Spleen (tissue), 13 donors: ENCODE measurements around the gene TCF7. TPM values are rescaled to one million over a fixed set of nuclear protein-coding genes. Genes with fewer than 3 reads are reported as not detected.
A peak's percentile ranks its signal among the peaks of the same experiment; 100 is the strongest.

ENCODE experiments used
- DNase-seq: peaks from one replicate; pipeline ENCODE4 v3.0.0-alpha.2; 2020
- H3K27ac ChIP-seq, 8 donors: fragments of 200-600 bp; sonication (generic) in 7 of 8; 1 replicate in 4 of 8; 2 replicates in 4 of 8; pipeline versions ENCODE4 v1.5.0 to v1.8.0; 2016 to 2021; ENCODE audit warnings: inconsistent platforms in 4 of 8, mild to moderate bottlenecking in 4 of 8, moderate library complexity in 1 of 8
- H3K27me3 ChIP-seq, 7 donors: fragments of 200-600 bp; sonication (generic) in 6 of 7; replicated peaks in 1 of 7; 1 replicate in 4 of 7; 2 replicates in 3 of 7; pipeline versions ENCODE4 v1.5.0 to v1.8.0; 2016 to 2021; ENCODE audit warnings: inconsistent platforms in 3 of 7, mild to moderate bottlenecking in 1 of 7
- H3K36me3 ChIP-seq, 6 donors: fragments of 200-600 bp; sonication (generic) in 5 of 6; 1 replicate in 4 of 6; 2 replicates in 2 of 6; pipeline versions ENCODE4 v1.5.0 to v1.8.0; 2016 to 2021; ENCODE audit warnings: inconsistent platforms in 2 of 6
- H3K4me1 ChIP-seq, 6 donors: fragments of 200-600 bp; sonication (generic) in 5 of 6; 1 replicate in 3 of 6; 2 replicates in 3 of 6; pipeline versions ENCODE4 v1.5.0 to v1.8.0; 2016 to 2021; ENCODE audit warnings: inconsistent platforms in 3 of 6
- H3K4me3 ChIP-seq, 8 donors: fragments of 200-600 bp; sonication (generic) in 7 of 8; 1 replicate in 4 of 8; 2 replicates in 4 of 8; pipeline versions ENCODE4 v1.5.0 to v1.8.0; 2016 to 2021; ENCODE audit warnings: inconsistent platforms in 4 of 8, mild to moderate bottlenecking in 4 of 8, moderate library complexity in 2 of 8
- H3K9me3 ChIP-seq, 8 donors: fragments of 200-600 bp; sonication (generic) in 7 of 8; 1 replicate in 4 of 8; 2 replicates in 4 of 8; pipeline versions ENCODE4 v1.5.0 to v1.8.0; 2016 to 2021; ENCODE audit warnings: inconsistent platforms in 4 of 8
- POLR2A ChIP-seq, 3 donors: fragments of 450-650 bp; IDR thresholded peaks; one replicate each; pipeline ENCODE4 v1.5.1; 2017; ENCODE audit warnings: antibody characterized with exemption in 3 of 3, mild to moderate bottlenecking in 1 of 3
- POLR2AphosphoS5 ChIP-seq, 3 donors: sonication (generic); formaldehyde crosslinking; IDR thresholded peaks; one replicate each; pipeline ENCODE4 v1.5.1; 2017; ENCODE audit warnings: antibody characterized with exemption in 3 of 3
- WGBS, 5 donors: extraction: QIAGEN DNeasy Blood & Tissue Kit in 3 of 5; methylation state at CpG; one replicate each; pipeline versions ENCODE4 v1.1.5 to v1.1.7; 2013 to 2018; 5-methylcytosine and 5-hydroxymethylcytosine counted together
- intact Hi-C: fragments of 100-400 bp; cut with DNase I; formaldehyde crosslinking; loops from one replicate; pipeline ENCODE4 v1.15.0; 2023; ENCODE audit warnings: low total_unique reads
- long read RNA-seq, 2 donors: transcript quantifications; one replicate each; lab custom pipeline, GENCODE V29; 2026
- polyA plus RNA-seq, 3 donors: library from polyadenylated mRNA; stranded (reverse); fragments of 200-250 nt; gene quantifications; one replicate each; pipeline ENCODE4 v1.2.1, GENCODE V29; 2013
- total RNA-seq, 7 donors: library from RNA; depleted of rRNA in 3 of 7; stranded (reverse); fragments of >200 nt in 3 of 7; fragmentation: NEBNext Ultra II Directional in 4 of 7; extraction: Animal tissue kit (Norgen Biotek cat#: 25700) in 4 of 7; gene quantifications; one replicate each; pipeline versions ENCODE4 v1.1.0 to v1.2.1, GENCODE V29; 2016 to 2021
- TF ChIP-seq, protein P1 (sequence below), 11 experiments: fragments of 200-600 bp in 7 of 11; fragments of 450-650 bp in 4 of 11; sonication (generic) in 4 of 11; IDR thresholded peaks in 8 of 11; conservative IDR thresholded peaks in 3 of 11; 1 replicate in 7 of 11; 2 replicates in 4 of 11; pipeline versions ENCODE4 v1.4.0 to v1.8.0; 2016 to 2021; ENCODE audit warnings: antibody characterized with exemption in 11 of 11, inconsistent platforms in 4 of 11, mild to moderate bottlenecking in 1 of 11
- donor health status: healthy with polysubstance abuse.
- donor health status: DM: no; HTN: no; CAD: no; lungs with moderate emphysema.
- donor health status: DM: no; HTN: no; CAD: no.
- donor health status: Bipolar disorder and iron deficiency.
- donor health status: healthy.
- donor health status: DM: no; HTN: no; CAD: no.
- donor health status: DM: yes; HTN: yes; CAD: no.

TCF7 gene
- total RNA-seq: 10 to 100 TPM; 29.0 to 88.3 (median 53.7) TPM
- polyA plus RNA-seq: 10 to 100 TPM; 13.7 to 24.3 (median 18.1) TPM
- long read RNA-seq, donor 1, partial matches to known transcripts: 0 of 3 reads
- long read RNA-seq, donor 1, other reads (novel, unspliced or antisense): 0 of 3 reads
- long read RNA-seq, donor 2, partial matches to known transcripts: 456 of 512 reads
- long read RNA-seq, donor 2, other reads (novel, unspliced or antisense): 53 of 512 reads

DNA sequence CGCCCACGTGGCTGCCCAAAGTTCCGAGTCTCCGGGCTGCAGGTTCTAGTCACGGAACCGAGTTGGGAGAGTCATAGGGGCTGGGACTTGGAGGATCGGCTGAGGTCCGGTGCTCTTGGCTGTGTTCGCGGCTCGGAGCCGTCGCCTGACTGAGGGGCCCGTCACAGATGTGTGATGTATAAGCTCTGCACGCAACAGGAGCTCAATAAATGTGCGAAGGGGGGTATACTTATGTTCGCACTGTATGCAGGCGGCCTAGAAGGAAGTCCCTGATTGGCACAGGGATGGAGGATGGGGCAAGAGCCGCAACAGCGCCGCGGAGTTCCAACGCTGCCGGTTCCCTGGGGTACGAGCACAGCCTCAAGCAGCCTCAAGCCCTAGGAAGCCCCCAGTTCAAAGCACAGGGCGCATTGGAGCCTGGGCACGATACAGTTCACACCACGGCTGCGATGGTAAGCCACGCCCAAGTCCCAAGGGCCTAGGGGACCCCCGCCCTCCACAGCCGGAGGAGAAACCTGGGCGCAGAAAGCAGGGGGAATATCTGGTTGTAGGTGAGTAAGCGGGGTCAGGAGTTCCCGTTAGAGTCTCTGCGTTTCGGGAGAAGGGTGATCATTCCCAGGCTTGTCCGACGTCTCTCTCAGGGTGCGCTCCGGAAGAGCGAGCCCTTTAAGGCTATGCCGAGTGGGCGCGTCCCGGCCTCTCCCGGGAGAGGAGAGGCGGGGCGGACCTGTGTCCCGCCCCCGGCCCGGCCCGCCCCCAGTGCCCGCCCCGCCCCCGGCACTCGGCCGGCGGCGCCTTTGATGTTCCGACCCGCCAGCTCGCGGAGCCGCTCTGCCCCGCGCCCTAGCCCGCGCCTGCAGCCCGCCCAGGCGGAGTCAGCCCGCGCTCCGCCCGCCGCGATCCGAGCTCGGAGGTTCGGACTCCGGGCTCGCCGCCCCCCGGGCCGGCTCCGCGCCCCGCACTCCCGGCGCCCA, at the start of gene TCF7:
TSS of gene TCF7 (plus strand) at position 780 of the 974 bp plus-strand sequence. CDS start 226 bp downstream, outside the sequence.
- H3K4me3 ChIP-seq: peak within 1 kb of the TSS; percentile 38 to 91 (median 66)
- H3K27ac ChIP-seq: peak within 1 kb of the TSS; percentile 3 to 88 (median 74)
- peak; percentile 64 to 87 (median 73) for TF ChIP-seq POLR2AphosphoS5 (IDR thresholded peaks at IDR 0.05)
- TF ChIP-seq, protein P1, sequence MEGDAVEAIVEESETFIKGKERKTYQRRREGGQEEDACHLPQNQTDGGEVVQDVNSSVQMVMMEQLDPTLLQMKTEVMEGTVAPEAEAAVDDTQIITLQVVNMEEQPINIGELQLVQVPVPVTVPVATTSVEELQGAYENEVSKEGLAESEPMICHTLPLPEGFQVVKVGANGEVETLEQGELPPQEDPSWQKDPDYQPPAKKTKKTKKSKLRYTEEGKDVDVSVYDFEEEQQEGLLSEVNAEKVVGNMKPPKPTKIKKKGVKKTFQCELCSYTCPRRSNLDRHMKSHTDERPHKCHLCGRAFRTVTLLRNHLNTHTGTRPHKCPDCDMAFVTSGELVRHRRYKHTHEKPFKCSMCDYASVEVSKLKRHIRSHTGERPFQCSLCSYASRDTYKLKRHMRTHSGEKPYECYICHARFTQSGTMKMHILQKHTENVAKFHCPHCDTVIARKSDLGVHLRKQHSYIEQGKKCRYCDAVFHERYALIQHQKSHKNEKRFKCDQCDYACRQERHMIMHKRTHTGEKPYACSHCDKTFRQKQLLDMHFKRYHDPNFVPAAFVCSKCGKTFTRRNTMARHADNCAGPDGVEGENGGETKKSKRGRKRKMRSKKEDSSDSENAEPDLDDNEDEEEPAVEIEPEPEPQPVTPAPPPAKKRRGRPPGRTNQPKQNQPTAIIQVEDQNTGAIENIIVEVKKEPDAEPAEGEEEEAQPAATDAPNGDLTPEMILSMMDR (IDR thresholded peaks at IDR 0.05 in 8 of 11, conservative IDR thresholded peaks at IDR 0.05 in 3 of 11): no peak
- H3K36me3 ChIP-seq: no peaks in the 10 kb centered on the region
- WGBS, 5 donors: 1 to 7% (median 2%) methylated on average over 29 to 90 of the region's 90 CpGs
- peak; percentile 94 for DNase-seq
- H3K4me1 ChIP-seq: peaks cover 10 to 82% (median 48%) of the 10 kb centered on the region in 6 donors
- H3K9me3 ChIP-seq: no peaks in the 10 kb centered on the region
- peaks cover 0 to 51% (median 17%) of the 10 kb centered on the region in 7 donors for H3K27me3 ChIP-seq
- intact Hi-C loops: no loop called here

DNA sequence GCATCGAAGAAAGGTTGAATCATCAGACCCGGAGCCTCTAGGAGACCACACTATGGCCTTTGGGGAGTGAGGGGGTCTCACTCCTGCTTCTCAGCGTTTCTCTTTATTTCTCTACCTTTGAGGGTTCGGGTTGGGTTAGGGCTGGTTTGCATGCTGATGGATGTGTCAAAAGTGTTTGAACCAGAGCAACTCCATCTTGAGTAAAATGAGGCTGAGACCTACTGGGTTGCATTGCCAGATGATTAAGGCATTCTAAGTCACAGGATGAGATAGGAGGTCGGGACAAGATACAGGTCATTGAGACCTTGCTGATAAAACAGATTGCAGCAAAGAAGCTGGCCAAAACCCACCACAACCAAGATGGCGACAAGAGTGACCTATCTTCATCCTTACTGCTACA, 44.9 kb upstream of the TCF7 start:
- 78 to 90% (median 89%) methylated on average over 6 of the region's 6 CpGs for WGBS, 5 donors
- H3K9me3 ChIP-seq: no peaks in the 10 kb centered on the region
- intact Hi-C loops: no loop called here
- no peak for DNase-seq
- no peak overlapping the region for H3K27ac ChIP-seq
- no peak overlapping the region for H3K4me3 ChIP-seq
- peaks cover 0 to 18% (median 13%) of the 10 kb centered on the region in 6 donors for H3K4me1 ChIP-seq
- no peaks in the 10 kb centered on the region for H3K36me3 ChIP-seq
- H3K27me3 ChIP-seq: peaks cover 0 to 39% (median 21%) of the 10 kb centered on the region in 7 donors
- TF ChIP-seq POLR2AphosphoS5 (IDR thresholded peaks at IDR 0.05) (no peak), POLR2A (IDR thresholded peaks at IDR 0.05) (no peak)
- TF ChIP-seq, protein P1 (IDR thresholded peaks at IDR 0.05 in 8 of 11, conservative IDR thresholded peaks at IDR 0.05 in 3 of 11): no peak

DNA sequence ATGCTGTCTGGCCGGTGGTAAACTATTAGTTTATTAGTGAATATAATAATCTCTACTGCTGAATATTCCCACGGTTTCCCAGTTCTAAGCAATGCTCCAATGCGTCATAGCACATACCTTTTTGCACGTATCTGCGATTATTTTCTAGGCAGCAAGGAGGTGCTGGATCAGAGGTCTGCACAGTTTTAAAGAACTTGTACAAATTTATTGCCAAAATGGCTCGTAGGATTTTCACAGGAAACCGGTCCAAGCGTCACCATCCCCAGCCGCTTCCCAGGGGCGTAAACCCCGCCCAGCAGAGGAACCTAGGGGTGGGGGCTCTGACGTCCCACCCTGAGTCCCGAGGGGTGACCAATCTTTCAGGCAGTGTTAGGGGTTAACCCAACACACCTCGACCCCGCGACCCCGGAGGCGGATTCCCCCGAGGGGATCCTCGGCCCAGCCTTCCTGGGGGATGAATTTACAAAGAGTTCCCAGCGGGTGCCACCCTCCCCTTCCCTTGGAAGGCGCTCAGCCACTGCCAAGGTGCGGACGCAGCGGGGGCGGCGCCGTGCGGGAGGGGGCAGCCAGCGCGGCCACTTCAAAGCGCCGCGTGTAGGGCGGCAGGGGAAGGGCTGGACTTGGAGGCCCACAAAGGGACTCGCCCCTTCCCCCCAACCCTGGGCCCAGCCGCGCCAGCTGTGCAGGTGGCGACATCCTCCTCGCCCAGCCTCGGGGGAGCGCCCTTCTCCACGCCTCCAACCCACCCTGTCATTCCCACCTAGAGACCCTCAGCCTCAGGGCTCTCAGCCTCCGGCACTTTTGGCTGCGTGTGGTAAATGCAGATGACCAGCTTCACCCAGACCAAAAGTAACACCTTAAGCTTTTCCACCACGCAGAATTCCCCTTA, 43.5 kb upstream of the TCF7 start:
- peak; percentile 80 for DNase-seq
- Histone ChIP-seq H3K27me3 (peaks cover 0 to 39% (median 21%) of the 10 kb centered on the region in 7 donors), H3K27ac (peak overlapping the region in 1 of 8 donors; percentile 14), H3K4me1 (peaks cover 0 to 18% (median 13%) of the 10 kb centered on the region in 6 donors), H3K4me3 (peak overlapping the region in 7 of 8 donors; percentile 12 to 68 (median 31)), H3K9me3 (no peaks in the 10 kb centered on the region), H3K36me3 (no peaks in the 10 kb centered on the region)
- intact Hi-C loops: no loop called here
- 5 to 22% (median 7%) methylated on average over 17 to 46 of the region's 46 CpGs for WGBS, 5 donors
- TF ChIP-seq, protein P1 (IDR thresholded peaks at IDR 0.05 in 8 of 11, conservative IDR thresholded peaks at IDR 0.05 in 3 of 11): peak in 1 of 11 experiments; percentile 5
- TF ChIP-seq POLR2A (IDR thresholded peaks at IDR 0.05) (no peak), POLR2AphosphoS5 (IDR thresholded peaks at IDR 0.05) (peak in 1 of 3 donors; percentile 33)
